GM19463 (cell line): ENCODE measurements around the gene KLK12.

ENCODE experiments used
- ATAC-seq: cut with Tn5 transposase; IDR thresholded peaks from one replicate; pipeline ENCODE4 v1.9.1; 2021; ENCODE audit warnings: mild to moderate bottlenecking, moderate library complexity; ENCODE audit not compliant: unreplicated experiment

The KLK12 gene

DNA sequence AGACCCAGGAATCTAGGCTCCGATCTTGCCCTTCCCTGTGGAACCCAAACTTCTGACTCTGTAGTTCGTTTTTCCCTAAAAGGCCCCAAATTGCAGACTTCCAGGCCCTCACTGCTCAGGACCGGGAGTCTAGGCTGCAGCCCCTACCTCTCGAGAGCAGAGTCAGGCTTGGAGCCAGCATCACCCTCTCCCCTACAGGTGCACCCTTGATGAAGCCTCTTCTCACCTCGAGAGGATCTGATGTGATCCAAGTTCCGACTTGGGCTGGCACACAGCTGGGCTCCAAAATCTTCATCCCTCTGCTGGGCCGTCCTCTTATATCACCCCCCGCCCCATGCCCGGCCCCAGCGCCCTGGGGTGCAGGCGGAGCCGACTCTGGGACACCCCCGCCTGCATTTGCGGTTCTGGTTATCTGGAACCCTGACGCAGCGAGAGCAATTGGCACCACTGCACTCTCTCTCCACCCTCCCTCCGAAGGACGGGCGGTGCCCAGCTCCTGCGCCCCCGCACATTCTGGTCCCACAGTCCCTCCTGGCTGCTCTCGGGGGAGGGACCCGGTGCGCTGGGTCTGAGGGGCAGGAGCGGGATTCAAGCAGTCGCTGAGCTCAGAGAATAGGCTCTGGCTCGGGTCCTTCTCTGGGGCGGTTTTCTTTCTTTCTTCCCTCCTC, 51.0 kb downstream of the KLK12 start, which contains the start of gene KLK7:
TSS of gene KLK7 (minus strand) at position 293 of the 668 bp plus-strand sequence. CDS start 1,518 bp downstream, outside the sequence.
- no peak for ATAC-seq

DNA sequence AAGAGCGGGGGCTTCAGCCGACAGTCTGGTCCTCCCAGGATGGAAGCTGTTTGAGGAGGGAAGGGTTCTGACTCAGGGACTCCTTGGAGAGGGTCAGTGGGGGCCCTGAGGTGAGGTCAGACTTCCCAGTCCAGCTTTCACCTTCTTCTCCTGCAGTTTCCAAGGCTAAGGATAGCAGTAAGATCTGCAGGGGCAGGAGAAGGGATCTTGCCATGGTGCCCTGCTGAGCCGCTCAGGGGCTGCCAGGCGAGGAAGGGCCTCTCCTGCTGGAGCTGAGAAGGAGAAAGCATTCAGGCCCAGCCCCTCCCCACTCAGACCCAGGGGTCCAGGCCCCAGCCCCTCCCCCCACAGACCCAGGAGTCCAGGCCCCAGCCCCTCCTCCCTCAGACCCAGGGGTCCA, 52.6 kb downstream of the KLK12 start:
- no peak for ATAC-seq

DNA sequence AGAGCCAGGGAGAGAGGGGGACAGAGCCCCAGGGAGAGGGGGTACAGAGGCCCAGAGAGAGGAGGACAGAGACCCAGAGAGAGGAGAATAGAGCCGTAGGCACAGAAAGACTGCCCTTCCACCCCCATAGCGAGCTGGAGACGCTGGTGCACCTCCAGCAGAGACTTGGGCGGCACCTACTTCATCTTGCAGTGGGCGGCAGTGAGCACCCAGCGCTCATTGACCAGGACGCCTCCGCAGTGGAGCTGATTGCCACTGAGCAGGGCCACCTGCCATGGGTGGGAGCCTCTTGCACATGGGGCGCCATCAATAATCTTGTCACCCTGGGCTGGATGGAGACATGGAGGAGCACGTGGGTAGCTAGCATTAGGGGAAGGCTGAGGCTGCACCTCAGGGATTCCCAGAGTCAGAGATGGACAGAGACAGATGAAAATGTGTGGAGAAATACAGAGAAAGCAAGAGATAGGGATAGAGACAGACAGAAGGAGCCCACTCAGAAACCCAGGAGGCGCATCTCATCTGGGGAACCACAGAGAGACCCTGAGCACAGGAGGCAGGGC, 53.1 kb downstream of the KLK12 start:
- no peak for ATAC-seq

DNA sequence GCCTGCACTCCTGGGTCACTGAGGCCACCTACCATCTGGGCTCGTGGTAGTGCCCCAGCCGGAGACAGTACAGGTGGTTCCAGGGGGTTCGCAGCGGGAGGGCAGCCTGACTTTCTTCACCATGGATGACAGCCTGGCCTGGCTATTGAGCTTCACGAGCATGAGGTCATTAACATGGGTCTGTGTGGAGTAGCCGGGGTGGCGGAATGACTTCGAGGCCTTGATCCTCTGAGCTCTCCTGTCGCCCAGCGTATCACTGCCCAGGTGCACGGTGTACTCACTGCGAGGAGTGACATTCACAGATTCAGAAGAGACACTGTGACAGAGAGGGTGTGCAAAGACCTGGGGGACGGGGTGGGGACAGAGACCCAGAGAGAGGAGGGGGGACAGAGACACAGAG, 54.6 kb downstream of the KLK12 start:
- no peak for ATAC-seq

DNA sequence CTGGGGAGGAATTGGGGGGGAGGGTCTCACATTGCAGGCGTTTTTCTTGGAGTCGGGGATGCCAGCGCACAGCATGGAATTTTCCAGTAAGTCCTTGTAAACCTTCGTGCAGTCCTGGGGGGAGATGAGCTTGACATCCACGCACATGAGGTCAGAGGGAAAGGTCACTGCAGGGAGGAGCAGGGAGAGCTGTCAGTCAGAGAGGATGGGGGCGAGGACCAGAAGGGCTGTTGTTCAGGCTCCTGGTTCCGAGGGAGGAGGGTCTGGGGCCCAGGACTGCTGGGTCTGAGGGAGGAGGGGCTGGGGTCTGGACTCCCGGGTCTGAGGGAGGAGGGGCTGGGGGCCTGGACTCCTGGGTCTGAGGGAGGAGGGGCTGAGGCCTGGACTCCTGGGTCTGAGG, 55.0 kb downstream of the KLK12 start:
- ATAC-seq = no peak
